Neural cell (in vitro differentiated cells): Measurements from ENCODE around the gene CCNK. TPM values are rescaled to one million over a fixed set of nuclear protein-coding genes. Genes with fewer than 3 reads are reported as not detected.

Experiments
- H2AFZ ChIP-seq: fragments of 200-600, 300-800 bp; sonication (generic), shearing (Covaris generic); 2 replicates; pipeline ENCODE4 v1.6.0; 2014; ENCODE audit warnings: low read depth, mild to moderate bottlenecking, antibody characterized with exemption, low read length, moderate library complexity
- H3F3A ChIP-seq: fragments of 200-600 bp; shearing (Covaris generic); 2 replicates; pipeline ENCODE4 v1.6.1; 2016; ENCODE audit warnings: mild to moderate bottlenecking, moderate library complexity, mixed read lengths, antibody characterized with exemption, low read length; ENCODE audit not compliant: insufficient read depth, poor library complexity, severe bottlenecking
- H3K27ac ChIP-seq: fragments of 200-600, 300-800 bp; sonication (generic), shearing (Covaris generic); 2 replicates; pipeline ENCODE4 v1.5.1; 2014; ENCODE audit warnings: mild to moderate bottlenecking, low read length, moderate library complexity
- H3K27me3 ChIP-seq: fragments of 300-800, 200-600 bp; sonication (generic), shearing (Covaris generic); 2 replicates; pipeline ENCODE4 v1.6.0; 2014; ENCODE audit warnings: mild to moderate bottlenecking, low read depth, low read length, moderate library complexity; ENCODE audit not compliant: insufficient read depth
- H3K36me3 ChIP-seq: fragments of 300-800, 200-600 bp; sonication (generic), shearing (Covaris generic); 2 replicates; pipeline ENCODE4 v1.5.1; 2014; ENCODE audit warnings: mild to moderate bottlenecking, antibody characterized with exemption, low read length, moderate library complexity; ENCODE audit not compliant: insufficient read depth
- H3K4me2 ChIP-seq: fragments of 300-800, 200-600 bp; sonication (generic), shearing (Covaris generic); 2 replicates; pipeline ENCODE4 v1.6.0; 2014; ENCODE audit warnings: mild to moderate bottlenecking, low read length
- H3K4me3 ChIP-seq: fragments of 300-800, 200-600 bp; sonication (generic), shearing (Covaris generic); 2 replicates; pipeline ENCODE4 v1.5.1; 2014; ENCODE audit warnings: mild to moderate bottlenecking, low read length, moderate library complexity
- H3K79me2 ChIP-seq: fragments of 200-600 bp; shearing (Covaris generic); replicated peaks from 2 replicates; pipeline ENCODE4 v1.6.0; 2014; ENCODE audit warnings: mild to moderate bottlenecking, low read length, moderate library complexity; ENCODE audit not compliant: insufficient read depth
- H3K9ac ChIP-seq: fragments of 300-800, 200-600 bp; sonication (generic), shearing (Covaris generic); 2 replicates; pipeline ENCODE4 v1.6.1; 2016; ENCODE audit warnings: mild to moderate bottlenecking, low read length, mixed read lengths
- H3K9me2 ChIP-seq: fragments of 200-600 bp; shearing (Covaris generic); 2 replicates; pipeline ENCODE4 v1.6.1; 2016; ENCODE audit warnings: mild to moderate bottlenecking, low read length, mixed read lengths; ENCODE audit not compliant: insufficient read depth
- H3K9me3 ChIP-seq: fragments of 200-600, 300-800 bp; sonication (generic), shearing (Covaris generic); 2 replicates; pipeline ENCODE4 v1.6.1; 2016; ENCODE audit warnings: mild to moderate bottlenecking, mixed run types, low read length, moderate library complexity, mixed read lengths
- H4K20me1 ChIP-seq: fragments of 200-600 bp; shearing (Covaris generic); 2 replicates; pipeline ENCODE4 v1.6.1; 2016; ENCODE audit warnings: mild to moderate bottlenecking, mixed run types; ENCODE audit not compliant: insufficient read depth
- EP300 ChIP-seq: fragments of 450-650 bp; conservative IDR thresholded peaks from 2 replicates; pipeline ENCODE4 v1.6.1; 2014; ENCODE audit warnings: antibody characterized with exemption, mild to moderate bottlenecking, moderate library complexity; ENCODE audit not compliant: poor library complexity, severe bottlenecking
- EZH2 ChIP-seq: fragments of 200-600, 300-800 bp; shearing (Covaris generic), sonication (generic); IDR thresholded peaks from 2 replicates; pipeline ENCODE4 v1.6.1; 2014; ENCODE audit warnings: antibody characterized with exemption, low read length, borderline replicate concordance, mild to moderate bottlenecking; ENCODE audit not compliant: insufficient read depth, poor library complexity, severe bottlenecking
- MXI1 ChIP-seq: fragments of 450-650 bp; conservative IDR thresholded peaks from 2 replicates; pipeline ENCODE4 v1.6.1; 2014; ENCODE audit warnings: antibody characterized with exemption, mild to moderate bottlenecking; ENCODE audit not compliant: poor library complexity, severe bottlenecking
- POLR2AphosphoS5 ChIP-seq: IDR thresholded peaks from 2 replicates; pipeline ENCODE4 v1.6.1; 2012
- RAD21 ChIP-seq: fragments of 450-650 bp; conservative IDR thresholded peaks from 2 replicates; pipeline ENCODE4 v1.6.1; 2014; ENCODE audit warnings: antibody characterized with exemption, mild to moderate bottlenecking, moderate library complexity
- SMC3 ChIP-seq: fragments of 450-650 bp; conservative IDR thresholded peaks from 2 replicates; pipeline ENCODE4 v1.6.1; 2014; ENCODE audit warnings: antibody characterized with exemption, mild to moderate bottlenecking, moderate library complexity; ENCODE audit not compliant: poor library complexity
- TAF1 ChIP-seq: IDR thresholded peaks from 2 replicates; pipeline ENCODE4 v1.6.1; 2012; ENCODE audit warnings: low read depth
- polyA plus RNA-seq: library from polyadenylated mRNA; depleted of rRNA; stranded (reverse); fragments of >200 nt; gene quantifications from 2 replicates; pipeline ENCODE4 v1.2.3, GENCODE V29; 2014
- TF ChIP-seq, protein P1 (sequence below): fragments of 450-650 bp; IDR thresholded peaks from 2 replicates; pipeline ENCODE4 v1.5.1; 2014; ENCODE audit warnings: antibody characterized with exemption, mild to moderate bottlenecking, moderate library complexity; ENCODE audit not compliant: poor library complexity, severe bottlenecking
- TF ChIP-seq, protein P2 (sequence below): IDR thresholded peaks from 2 replicates; pipeline ENCODE4 v1.6.1; 2012; ENCODE audit warnings: borderline replicate concordance

CCNK gene
- polyA plus RNA-seq, 1 donor from 2014 or later: 11.2 TPM

DNA sequence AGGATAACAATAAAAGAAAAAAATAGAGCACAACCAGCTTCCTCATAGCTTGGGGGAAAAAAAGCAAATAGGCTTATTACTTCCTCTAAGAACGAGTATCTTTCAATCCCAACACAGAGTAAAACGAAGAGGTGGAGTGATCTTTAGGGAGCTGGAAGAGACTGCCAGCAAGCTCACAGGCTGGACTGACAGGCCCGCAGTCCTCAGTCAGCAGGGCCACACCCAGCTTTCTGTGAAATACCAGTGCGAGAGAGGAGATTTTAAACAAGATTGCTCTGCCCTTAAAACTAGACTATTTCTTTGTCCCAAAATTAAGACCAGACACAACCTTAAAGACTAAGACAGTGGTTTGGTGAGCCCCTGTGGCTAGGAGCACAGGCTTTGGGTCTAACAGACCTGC is 33.5 kb upstream of the CCNK start:
- H2AFZ ChIP-seq: no peak overlapping the region
- no peaks in the 10 kb centered on the region for H4K20me1 ChIP-seq
- no peaks in the 10 kb centered on the region for H3K36me3 ChIP-seq
- no peak overlapping the region for H3K9ac ChIP-seq
- no peak overlapping the region for H3K4me2 ChIP-seq
- no peak overlapping the region for H3K4me3 ChIP-seq
- H3K27ac ChIP-seq: no peak overlapping the region
- no peaks in the 10 kb centered on the region for H3K79me2 ChIP-seq
- no peaks in the 10 kb centered on the region for H3K9me2 ChIP-seq
- no peaks in the 10 kb centered on the region for H3F3A ChIP-seq
- TF ChIP-seq RAD21 (no peak), SMC3 (no peak), TAF1 (no peak), POLR2AphosphoS5 (no peak), EZH2 (no peak), EP300 (no peak), MXI1 (no peak)
- TF ChIP-seq, protein P1, sequence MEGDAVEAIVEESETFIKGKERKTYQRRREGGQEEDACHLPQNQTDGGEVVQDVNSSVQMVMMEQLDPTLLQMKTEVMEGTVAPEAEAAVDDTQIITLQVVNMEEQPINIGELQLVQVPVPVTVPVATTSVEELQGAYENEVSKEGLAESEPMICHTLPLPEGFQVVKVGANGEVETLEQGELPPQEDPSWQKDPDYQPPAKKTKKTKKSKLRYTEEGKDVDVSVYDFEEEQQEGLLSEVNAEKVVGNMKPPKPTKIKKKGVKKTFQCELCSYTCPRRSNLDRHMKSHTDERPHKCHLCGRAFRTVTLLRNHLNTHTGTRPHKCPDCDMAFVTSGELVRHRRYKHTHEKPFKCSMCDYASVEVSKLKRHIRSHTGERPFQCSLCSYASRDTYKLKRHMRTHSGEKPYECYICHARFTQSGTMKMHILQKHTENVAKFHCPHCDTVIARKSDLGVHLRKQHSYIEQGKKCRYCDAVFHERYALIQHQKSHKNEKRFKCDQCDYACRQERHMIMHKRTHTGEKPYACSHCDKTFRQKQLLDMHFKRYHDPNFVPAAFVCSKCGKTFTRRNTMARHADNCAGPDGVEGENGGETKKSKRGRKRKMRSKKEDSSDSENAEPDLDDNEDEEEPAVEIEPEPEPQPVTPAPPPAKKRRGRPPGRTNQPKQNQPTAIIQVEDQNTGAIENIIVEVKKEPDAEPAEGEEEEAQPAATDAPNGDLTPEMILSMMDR: no peak
- TF ChIP-seq, protein P2, sequence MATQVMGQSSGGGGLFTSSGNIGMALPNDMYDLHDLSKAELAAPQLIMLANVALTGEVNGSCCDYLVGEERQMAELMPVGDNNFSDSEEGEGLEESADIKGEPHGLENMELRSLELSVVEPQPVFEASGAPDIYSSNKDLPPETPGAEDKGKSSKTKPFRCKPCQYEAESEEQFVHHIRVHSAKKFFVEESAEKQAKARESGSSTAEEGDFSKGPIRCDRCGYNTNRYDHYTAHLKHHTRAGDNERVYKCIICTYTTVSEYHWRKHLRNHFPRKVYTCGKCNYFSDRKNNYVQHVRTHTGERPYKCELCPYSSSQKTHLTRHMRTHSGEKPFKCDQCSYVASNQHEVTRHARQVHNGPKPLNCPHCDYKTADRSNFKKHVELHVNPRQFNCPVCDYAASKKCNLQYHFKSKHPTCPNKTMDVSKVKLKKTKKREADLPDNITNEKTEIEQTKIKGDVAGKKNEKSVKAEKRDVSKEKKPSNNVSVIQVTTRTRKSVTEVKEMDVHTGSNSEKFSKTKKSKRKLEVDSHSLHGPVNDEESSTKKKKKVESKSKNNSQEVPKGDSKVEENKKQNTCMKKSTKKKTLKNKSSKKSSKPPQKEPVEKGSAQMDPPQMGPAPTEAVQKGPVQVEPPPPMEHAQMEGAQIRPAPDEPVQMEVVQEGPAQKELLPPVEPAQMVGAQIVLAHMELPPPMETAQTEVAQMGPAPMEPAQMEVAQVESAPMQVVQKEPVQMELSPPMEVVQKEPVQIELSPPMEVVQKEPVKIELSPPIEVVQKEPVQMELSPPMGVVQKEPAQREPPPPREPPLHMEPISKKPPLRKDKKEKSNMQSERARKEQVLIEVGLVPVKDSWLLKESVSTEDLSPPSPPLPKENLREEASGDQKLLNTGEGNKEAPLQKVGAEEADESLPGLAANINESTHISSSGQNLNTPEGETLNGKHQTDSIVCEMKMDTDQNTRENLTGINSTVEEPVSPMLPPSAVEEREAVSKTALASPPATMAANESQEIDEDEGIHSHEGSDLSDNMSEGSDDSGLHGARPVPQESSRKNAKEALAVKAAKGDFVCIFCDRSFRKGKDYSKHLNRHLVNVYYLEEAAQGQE: no peak
- H3K9me3 ChIP-seq: no peaks in the 10 kb centered on the region
- no peaks in the 10 kb centered on the region for H3K27me3 ChIP-seq

DNA sequence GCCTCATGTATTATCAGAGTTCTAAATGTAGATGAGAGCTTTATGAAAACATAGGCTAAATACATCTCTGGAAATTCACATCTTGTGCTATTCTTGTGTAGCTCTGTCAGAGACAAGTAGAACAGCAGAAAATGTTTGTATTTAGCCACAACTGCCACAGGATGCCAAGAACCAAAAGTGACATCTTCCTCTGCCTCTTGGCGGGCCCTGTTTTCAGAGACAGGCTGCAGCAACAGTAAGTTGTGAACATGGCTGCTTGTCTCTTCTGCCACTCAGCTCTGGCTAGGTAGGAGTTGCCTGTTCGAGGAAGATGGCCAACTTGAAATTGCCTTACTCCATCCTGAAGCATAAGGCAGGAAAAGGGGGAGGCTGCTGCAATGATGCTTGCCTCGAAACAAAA is 30.9 kb upstream of the CCNK start:
- Histone ChIP-seq H3F3A (no peaks in the 10 kb centered on the region), H3K9ac (no peak overlapping the region), H2AFZ (no peak overlapping the region), H3K36me3 (no peaks in the 10 kb centered on the region), H3K9me2 (no peaks in the 10 kb centered on the region), H3K27ac (no peak overlapping the region), H3K4me2 (no peak overlapping the region), H3K4me3 (no peak overlapping the region), H3K9me3 (no peaks in the 10 kb centered on the region), H3K27me3 (no peaks in the 10 kb centered on the region), H4K20me1 (no peaks in the 10 kb centered on the region), H3K79me2 (no peaks in the 10 kb centered on the region)
- TF ChIP-seq EP300: no peak
- TF ChIP-seq, protein P2: no peak
